Neural progenitor cell (in vitro differentiated cells): ENCODE results near the gene LIMS2.

Source experiments
- EZH2 ChIP-seq: fragments of 200-600 bp; sonication (generic); IDR thresholded peaks from 2 replicates; pipeline ENCODE4 v1.6.1; 2017; ENCODE audit warnings: antibody characterized with exemption, mild to moderate bottlenecking, moderate library complexity
- TF ChIP-seq, protein P1 (sequence below): fragments of 200-600 bp; sonication (generic); IDR thresholded peaks from 2 replicates; pipeline ENCODE4 v1.5.1; 2017; ENCODE audit warnings: antibody characterized with exemption, mild to moderate bottlenecking

DNA sequence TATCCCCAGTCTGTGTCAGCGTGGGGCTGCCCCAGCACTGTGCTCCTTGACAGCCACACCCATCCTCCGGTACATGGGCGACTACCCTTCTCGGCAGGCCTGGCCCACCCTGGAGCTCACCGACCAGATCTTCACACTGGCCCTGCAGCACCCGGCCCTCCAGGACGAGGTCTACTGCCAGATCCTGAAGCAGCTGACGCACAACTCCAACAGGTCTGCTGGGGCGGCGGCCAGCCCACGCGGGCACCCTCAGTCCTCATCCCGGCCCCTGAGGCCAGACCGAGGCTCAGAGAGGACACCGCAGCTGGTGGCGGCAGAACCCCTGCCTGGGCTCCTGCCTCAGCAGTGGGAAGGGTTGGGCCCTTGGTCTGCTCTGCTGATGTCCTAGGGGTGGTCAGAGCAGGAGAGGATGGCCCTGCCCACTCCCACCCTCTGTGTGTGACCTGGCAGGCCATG lies 43.8 kb downstream of the LIMS2 start:
- TF ChIP-seq, protein P1, sequence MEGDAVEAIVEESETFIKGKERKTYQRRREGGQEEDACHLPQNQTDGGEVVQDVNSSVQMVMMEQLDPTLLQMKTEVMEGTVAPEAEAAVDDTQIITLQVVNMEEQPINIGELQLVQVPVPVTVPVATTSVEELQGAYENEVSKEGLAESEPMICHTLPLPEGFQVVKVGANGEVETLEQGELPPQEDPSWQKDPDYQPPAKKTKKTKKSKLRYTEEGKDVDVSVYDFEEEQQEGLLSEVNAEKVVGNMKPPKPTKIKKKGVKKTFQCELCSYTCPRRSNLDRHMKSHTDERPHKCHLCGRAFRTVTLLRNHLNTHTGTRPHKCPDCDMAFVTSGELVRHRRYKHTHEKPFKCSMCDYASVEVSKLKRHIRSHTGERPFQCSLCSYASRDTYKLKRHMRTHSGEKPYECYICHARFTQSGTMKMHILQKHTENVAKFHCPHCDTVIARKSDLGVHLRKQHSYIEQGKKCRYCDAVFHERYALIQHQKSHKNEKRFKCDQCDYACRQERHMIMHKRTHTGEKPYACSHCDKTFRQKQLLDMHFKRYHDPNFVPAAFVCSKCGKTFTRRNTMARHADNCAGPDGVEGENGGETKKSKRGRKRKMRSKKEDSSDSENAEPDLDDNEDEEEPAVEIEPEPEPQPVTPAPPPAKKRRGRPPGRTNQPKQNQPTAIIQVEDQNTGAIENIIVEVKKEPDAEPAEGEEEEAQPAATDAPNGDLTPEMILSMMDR, result no peak
- no peak for TF ChIP-seq EZH2
